Left cardiac atrium (tissue), 4 donors: ENCODE measurements around the gene BAZ1A. TPM values are rescaled to one million over a fixed set of nuclear protein-coding genes. Genes with fewer than 3 reads are reported as not detected.
"Not testable (repeated sequence)": the region's sequence is repeated elsewhere in the genome, so short reads cannot be mapped to it uniquely, and the experiment has no call there.

Source experiments
- ATAC-seq, 2 donors: fragments of 200-7000 bp; cut with Tn5 transposase; one replicate each; pipeline ENCODE4 v1.9.1; 2020; ENCODE audit warnings: mild to moderate bottlenecking in 2 of 2, moderate library complexity in 2 of 2
- DNase-seq: peaks from one replicate; pipeline ENCODE4 v3.0.0-alpha.2; 2020
- intact Hi-C, 2 donors: fragments of 100-400 bp; cut with DNase I; formaldehyde crosslinking; loops; one replicate each; pipeline versions ENCODE4 v1.14.1 to v1.15.1; 2022 to 2023
- total RNA-seq, 2 donors: library from RNA; stranded (reverse); fragmentation: NEBNext Ultra II Directional; extraction: Animal tissue kit (Norgen Biotek cat#: 25700); gene quantifications; one replicate each; pipeline ENCODE4 v1.2.1, GENCODE V29; 2021
- donor health status: DM: no; HTN: yes; CAD: no.
- donor health status: DM: no; HTN: yes; CAD: no; lungs with severe emphysema.
- donor health status: DM: yes; HTN: yes; CAD: no.
- donor health status: Dilated cardiomyopathy.

BAZ1A gene
- total RNA-seq, 2 donors from 2014 or later = 8.2 to 13.8 TPM

DNA sequence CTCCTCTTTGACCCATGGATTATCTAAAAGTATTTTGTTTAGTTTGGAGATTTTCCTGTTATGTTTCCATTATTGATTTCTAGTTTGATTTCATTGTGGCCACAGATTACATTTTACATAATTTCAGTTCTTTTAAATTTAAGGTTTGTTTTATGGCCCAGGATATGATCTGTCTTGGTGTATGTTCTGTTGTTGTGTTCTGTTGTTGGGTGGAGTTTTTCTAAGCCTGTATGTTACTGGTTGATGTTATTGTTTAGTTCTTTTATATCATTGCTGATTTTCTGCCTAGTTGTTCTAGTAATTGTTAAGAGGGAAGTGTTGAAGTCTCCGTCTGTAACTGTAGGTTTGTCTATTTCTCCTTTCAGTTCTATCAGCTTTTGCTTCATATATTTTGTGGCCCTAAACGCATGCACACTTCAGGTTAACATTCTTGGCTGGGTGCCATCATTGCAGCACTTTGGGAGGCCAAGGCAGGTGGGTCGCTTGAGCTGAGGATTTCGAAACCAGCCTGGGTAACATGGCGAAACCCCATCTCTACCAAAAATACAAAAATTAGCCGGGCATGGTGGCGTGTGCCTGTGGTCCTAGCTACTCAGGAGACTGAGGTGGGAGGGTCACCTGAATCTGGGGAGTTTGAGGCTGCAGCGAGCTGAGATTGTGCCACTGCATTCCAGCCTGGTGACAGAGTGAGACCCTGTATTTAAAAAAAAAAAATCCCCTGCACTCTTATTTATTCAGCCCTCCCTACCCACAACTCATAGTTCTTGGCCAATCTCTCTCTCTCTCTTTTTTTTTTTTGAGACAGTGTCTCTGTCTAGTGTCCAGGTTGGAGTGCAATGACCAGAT, 132.7 kb downstream of the BAZ1A start:
- ATAC-seq = no peak
- intact Hi-C loops = no loop called here
- no peak for DNase-seq

GRCh38 chr14:34741840-34742239, 133.3 kb downstream of the BAZ1A start:
- ATAC-seq = no peak
- DNase-seq = no peak
- intact Hi-C loops = no loop called here

GRCh38 chr14:34740139-34740538, 135.0 kb downstream of the BAZ1A start:
- DNase-seq, ATAC-seq, intact Hi-C loops: not testable (repeated sequence)

DNA sequence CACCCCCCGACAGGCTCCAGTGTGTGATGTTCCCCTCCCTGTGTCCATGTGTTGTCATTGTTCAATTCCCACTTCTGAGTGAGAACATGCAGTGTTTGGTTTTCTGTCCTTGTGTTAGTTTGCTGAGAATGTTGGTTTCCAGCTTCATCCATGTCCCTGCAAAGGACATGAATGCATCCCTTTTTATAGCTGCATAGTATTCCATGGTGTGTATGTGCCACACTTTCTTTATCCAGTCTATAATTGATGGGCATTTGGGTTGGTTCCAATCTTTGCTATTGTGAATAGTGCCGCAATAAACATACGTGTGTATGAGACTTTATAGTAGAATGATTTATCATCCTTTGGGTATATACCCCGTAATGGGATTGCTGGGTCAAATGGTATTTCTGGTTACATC, 138.1 kb downstream of the BAZ1A start:
- DNase-seq = not testable (repeated sequence)

GRCh38 chr14:34733245-34733644, 141.9 kb downstream of the BAZ1A start:
- DNase-seq (no peak), ATAC-seq (no peak)
- intact Hi-C loops = no loop called here

More for the DNA sequence above, 138.1 kb downstream of the BAZ1A start:
- intact Hi-C loops, ATAC-seq: not testable (repeated sequence)

DNA sequence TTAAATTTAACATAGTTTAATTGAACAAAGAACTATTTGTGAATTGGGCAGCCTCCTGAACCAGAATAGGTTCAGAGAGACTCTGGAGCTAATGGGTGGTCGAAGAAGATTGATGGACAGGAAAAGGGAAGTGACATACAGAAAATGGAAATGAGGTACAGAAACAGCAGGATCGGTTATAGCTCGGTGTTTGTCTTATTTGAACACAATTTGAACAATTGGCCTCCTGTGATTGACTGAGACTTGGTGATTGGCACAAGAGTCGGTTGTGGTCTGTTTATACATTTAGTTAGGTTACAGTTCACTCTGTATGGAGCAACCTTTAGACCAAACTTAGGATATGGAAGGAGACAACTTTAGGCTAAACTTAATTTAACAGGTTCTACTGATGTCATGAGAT, 142.4 kb downstream of the BAZ1A start:
- ATAC-seq = no peak
- intact Hi-C loops = no loop called here
- DNase-seq = no peak

GRCh38 chr14:34723867-34724266, 151.3 kb downstream of the BAZ1A start:
- intact Hi-C loops = loop anchor here (2.0 to 5.0 kb wide), 2 partner anchors 47 to 51 kb away; no protein-coding TSS in a partner anchor
- DNase-seq (no peak), ATAC-seq (no peak)

DNA sequence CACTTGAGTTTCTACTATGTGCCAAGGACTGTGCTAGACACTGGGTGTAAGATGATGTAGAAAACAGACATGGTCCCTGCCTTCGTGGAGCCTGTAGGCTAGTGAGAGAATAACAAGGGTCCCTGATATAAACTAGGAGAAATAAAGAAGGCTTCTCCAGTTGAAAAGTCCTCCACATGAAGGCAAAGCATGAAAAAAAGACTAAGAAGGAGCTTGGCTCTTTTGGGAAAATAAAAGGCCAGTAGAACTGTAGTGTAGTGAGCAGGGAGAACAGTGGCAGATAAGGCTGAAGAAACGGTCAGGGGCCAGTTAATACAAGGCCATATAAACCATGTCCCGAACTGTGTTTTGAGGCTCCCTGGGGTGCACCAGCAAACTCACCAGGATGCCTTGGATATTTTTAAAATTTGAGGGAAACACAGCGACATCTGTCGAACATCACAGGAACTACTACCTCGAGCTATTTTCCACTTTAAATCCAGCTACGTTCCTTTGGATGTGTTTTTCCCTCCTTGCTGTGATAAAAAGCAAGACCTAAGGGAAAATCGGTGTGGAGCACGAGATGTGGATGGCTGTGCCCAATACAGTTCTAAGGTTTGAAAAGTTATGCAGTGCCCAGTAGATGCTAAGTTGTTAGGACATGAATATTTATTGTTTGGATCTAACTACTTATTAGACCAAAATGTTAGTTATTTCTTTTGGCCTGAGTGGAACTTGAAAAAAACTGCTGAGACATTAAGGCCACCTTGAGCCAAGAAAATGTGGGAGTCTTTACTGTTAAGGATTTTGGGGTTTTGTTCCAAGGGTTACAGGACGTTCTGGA, 152.2 kb downstream of the BAZ1A start:
- no peak for DNase-seq
- peak; percentile 66 to 72 for ATAC-seq
- intact Hi-C loops = loop anchor here (2.0 to 5.0 kb wide), 2 partner anchors 46 to 50 kb away; no protein-coding TSS in a partner anchor

GRCh38 chr14:34721129-34721528, 154.0 kb downstream of the BAZ1A start:
- DNase-seq (no peak), ATAC-seq (no peak)
- intact Hi-C loops = loop anchor here in 1 of 2 donors (5.0 kb wide), 1 partner anchor 44 kb away; no protein-coding TSS in a partner anchor

DNA sequence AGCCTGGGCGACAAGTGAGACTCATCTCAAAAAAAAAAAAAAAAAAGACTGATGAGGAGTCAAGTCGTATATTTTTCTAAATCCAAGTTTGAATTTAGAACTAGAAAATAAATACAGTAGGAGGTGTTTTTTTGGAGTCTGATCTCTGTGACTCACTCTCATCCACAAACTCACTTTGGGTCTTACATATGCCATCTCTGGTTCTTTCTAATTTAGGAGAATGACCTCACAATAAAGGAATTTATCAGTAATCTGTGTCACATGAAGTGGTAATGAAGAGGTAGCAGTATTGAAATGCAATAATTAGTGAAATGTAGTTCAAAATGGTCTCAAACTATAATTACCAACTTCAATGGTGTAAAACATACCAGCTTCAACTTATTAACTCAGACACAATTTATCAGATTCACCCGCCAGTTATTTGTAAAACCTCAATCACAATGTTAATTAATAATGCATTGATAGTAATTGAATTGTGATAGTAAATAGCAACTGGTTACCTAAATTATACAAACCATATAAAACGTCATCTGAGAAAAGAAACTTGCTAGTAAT, 156.3 kb downstream of the BAZ1A start:
- ATAC-seq (no peak), DNase-seq (no peak)
- intact Hi-C loops = no loop called here

GRCh38 chr14:34715127-34715863, 159.9 kb downstream of the BAZ1A start:
- DNase-seq (no peak), ATAC-seq (no peak)
- intact Hi-C loops = no loop called here

DNA sequence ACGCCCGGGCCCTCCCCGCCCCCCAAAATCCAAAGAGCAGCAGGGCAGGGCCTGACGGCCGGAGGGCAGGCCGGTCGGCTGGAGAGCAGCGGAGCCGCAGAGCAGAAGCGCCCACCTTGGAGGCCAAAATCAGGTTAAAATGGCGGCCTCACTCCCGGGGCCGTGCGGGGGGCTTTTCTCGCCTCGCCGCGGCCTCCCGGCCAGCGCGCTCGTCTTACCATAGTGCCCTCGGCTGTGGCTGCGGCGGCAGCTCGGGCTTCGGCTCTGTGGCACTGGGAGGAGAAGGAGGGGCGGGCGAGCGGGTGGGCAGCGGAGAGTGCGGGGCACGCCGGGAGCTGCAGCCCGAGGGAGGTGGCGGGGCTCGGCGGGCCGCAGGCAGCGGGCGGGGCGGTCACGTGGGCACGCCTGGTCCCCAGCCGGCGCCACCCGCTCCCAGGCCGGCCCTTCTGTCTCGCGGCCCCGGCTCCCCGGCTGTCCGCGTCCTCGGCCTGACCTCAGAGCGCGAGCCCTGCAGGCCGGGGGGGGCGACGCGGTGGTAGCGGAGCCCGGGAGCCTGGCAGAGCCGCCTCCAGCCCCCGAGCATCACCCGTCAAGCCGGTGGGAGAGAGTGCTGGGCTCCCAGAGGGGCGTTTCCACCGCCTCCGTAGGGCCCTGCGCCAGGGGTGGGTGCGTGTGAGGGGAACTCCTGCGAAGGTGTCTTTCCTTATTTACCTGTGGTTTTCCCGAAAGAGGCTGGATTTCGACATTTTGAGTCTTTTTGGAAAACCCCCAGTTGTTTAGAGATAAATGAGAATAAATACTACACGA, 160.6 kb downstream of the BAZ1A start, which contains the start of gene CFL2:
Gene CFL2 (minus strand): TSS at position 274 of the 807 bp plus-strand sequence. CDS start 53 bp downstream, at position 221.
- intact Hi-C loops = loop anchor here in 1 of 2 donors (5.0 kb wide), 1 partner anchor 82 kb away; the partner anchor contains the start of gene SNX6
- ATAC-seq (peak; percentile 97 to 98), DNase-seq (peak; percentile 86)

GRCh38 chr14:34713681-34714319, 161.4 kb downstream of the BAZ1A start:
- ATAC-seq (peak; percentile 42 to 57), DNase-seq (peak; percentile 36)
- intact Hi-C loops = loop anchor here in 1 of 2 donors (5.0 kb wide), 1 partner anchor 81 kb away; the partner anchor contains the start of gene SNX6

- ATAC-seq (no peak), DNase-seq (no peak)
- intact Hi-C loops = loop anchor here in 1 of 2 donors (5.0 kb wide), 1 partner anchor 81 kb away; the partner anchor contains the start of gene SNX6
Measured at GRCh38 chr14:34713122-34713680, 162.0 kb downstream of the BAZ1A start.

DNA sequence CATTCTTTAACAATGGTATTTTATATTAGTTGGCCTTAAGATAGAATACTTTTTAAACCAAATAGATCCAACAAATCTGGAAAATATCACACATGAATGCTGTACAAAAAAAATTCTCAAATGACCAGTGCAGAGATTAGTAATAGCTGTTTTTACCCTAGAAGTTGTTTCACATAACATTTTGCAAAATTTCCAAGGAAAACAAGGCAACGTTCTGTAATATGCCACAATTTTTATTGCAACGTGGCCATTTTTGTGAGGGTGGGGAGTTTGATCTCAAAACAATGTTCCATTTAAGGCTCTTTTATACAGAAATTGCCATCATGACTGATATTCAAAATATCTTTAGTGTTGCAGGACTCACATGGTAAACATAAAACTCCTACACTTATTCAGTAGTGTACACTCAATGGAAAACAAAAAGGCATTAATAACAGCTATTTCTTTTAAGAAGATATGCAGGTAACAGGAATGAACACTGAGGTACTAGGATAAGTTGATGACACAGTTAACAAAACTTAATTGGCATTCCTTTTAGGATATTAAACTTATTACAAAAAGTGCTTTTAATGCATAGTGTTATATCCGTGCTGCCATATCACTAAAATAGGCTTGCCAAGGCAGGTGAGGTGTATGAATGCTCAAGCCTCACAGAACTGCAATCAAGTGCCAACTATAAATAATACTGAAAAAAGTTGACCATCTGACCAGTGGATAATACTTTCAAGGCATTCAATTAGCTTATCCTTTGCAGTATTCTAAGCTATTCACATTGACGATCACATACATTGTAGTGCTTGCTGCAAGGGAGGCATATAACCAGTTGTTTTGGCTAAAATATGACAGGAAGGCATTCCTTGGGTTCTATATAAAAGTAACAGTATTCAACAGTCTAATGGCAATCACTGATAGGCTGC, 163.1 kb downstream of the BAZ1A start:
- ATAC-seq = no peak
- intact Hi-C loops = loop anchor here in 1 of 2 donors (5.0 kb wide), 1 partner anchor 80 kb away; the partner anchor contains the start of gene SNX6
- DNase-seq = no peak

DNA sequence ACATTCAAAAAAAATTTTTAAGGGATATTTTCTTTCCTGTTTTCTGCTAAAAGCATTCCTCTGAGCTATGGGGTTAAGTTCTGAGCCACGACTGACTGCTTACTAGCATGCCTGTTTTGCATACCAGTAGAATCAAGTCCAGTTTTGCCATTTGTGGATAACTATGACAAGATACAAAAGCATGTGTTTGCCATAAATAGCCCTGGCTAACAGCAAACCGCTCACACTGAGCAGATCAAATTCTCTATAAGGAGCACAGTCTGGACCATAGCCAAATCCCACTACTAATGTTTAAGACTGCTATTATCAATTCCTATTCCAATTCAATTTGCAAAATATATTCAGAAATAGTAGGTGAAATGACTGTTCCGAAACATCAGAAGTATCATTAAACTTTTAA, 164.0 kb downstream of the BAZ1A start:
- intact Hi-C loops = loop anchor here in 1 of 2 donors (5.0 kb wide), 1 partner anchor 79 kb away; the partner anchor contains the start of gene SNX6
- DNase-seq (no peak), ATAC-seq (peak; percentile 13 to 14)
